ENCODE data around the gene CSNK2B. TPM values are rescaled to one million over a fixed set of nuclear protein-coding genes. Genes with fewer than 3 reads are reported as not detected.
A peak's percentile ranks its signal among the peaks of the same experiment; 100 is the strongest.

Gene CSNK2B
- total and polyA plus RNA-seq, 9 of the 15 experiments (the other 6 are each of a cell fraction or from before 2014, with no cell fraction given), result 120 to 1,126 (median 529) TPM

GRCh38 chr6:31717499-31718222 lies 51.8 kb downstream of the CSNK2B start (continued):
- TF ChIP-seq ZNF518B (CRISPR knock-in tag; IDR thresholded peaks at IDR 0.05) (no peak), ZNF121 (CRISPR knock-in tag; conservative IDR thresholded peaks at IDR 0.05) (no peak), IRF2 (CRISPR knock-in tag; IDR thresholded peaks at IDR 0.05) (no peak), ZNF174 (CRISPR knock-in tag; IDR thresholded peaks at IDR 0.05) (no peak), ZBTB34 (CRISPR knock-in tag; IDR thresholded peaks at IDR 0.05) (no peak), ETS1 (conservative IDR thresholded peaks at IDR 0.05; ENCODE audit: control insufficient read depth, low read depth, low read length) (no peak), CREB3L1 (IDR thresholded peaks at IDR 0.05; ENCODE audit: borderline replicate concordance, low read depth) (no peak; the same call in 1 of the 2 replicates), EP400 (IDR thresholded peaks at IDR 0.05) (peak; percentile 50; the same call in 1 of the 2 replicates), HMG20B (CRISPR knock-in tag; IDR thresholded peaks at IDR 0.05) (no peak), BCLAF1 (IDR thresholded peaks at IDR 0.05; ENCODE audit: borderline replicate concordance in 1 of 2, control insufficient read depth in 1 of 2, low read depth in 2 of 2, low read length in 1 of 2) (no peak), ZBTB2 (IDR thresholded peaks at IDR 0.05) (peak; percentile 77; the same call in 1 of the 2 replicates), ZNF134 (CRISPR knock-in tag; conservative IDR thresholded peaks at IDR 0.05) (no peak), MAX (CRISPR knock-in tag; IDR thresholded peaks at IDR 0.05) (peak; percentile 73)
